Activated T-cell treated with anti-CD3 and anti-CD28 coated beads, Interleukin-2, amount 50 U/mL, for 24 hours (primary cell): ENCODE measurements around the gene TSKS.

Source experiments
- DNase-seq: peaks from one replicate; pipeline ENCODE4 v3.0.0-alpha.2; 2020
- H3K27ac Mint-ChIP-seq: 2 replicates; pipeline ENCODE4 v1.8.0; 2020; ENCODE audit warnings: mild to moderate bottlenecking, mixed read lengths
- H3K27me3 Mint-ChIP-seq: 2 replicates; pipeline ENCODE4 v1.8.0; 2020; ENCODE audit warnings: mixed read lengths
- H3K36me3 Mint-ChIP-seq: 2 replicates; pipeline ENCODE4 v1.8.0; 2020; ENCODE audit warnings: low read depth, mixed read lengths
- H3K4me1 Mint-ChIP-seq: 2 replicates; pipeline ENCODE4 v1.8.0; 2020; ENCODE audit warnings: low read depth, mixed read lengths
- H3K4me3 Mint-ChIP-seq: 2 replicates; pipeline ENCODE4 v1.8.0; 2020; ENCODE audit warnings: mild to moderate bottlenecking, moderate library complexity, mixed read lengths
- H3K9me3 Mint-ChIP-seq: 2 replicates; pipeline ENCODE4 v1.8.0; 2020; ENCODE audit warnings: mixed read lengths

Gene TSKS

GRCh38 chr19:49696865-49697264, 66.2 kb downstream of the TSKS start:
- no peaks in the 10 kb centered on the region for H3K36me3 Mint-ChIP-seq
- no peak for DNase-seq
- H3K9me3 Mint-ChIP-seq, result no peaks in the 10 kb centered on the region
- no peak overlapping the region for H3K4me3 Mint-ChIP-seq
- no peak overlapping the region for H3K27ac Mint-ChIP-seq
- no peaks in the 10 kb centered on the region for H3K4me1 Mint-ChIP-seq
- H3K27me3 Mint-ChIP-seq, result peaks cover 7% of the 10 kb centered on the region

GRCh38 chr19:49696115-49696514, 67.0 kb downstream of the TSKS start:
- Mint-ChIP-seq H3K27me3 (peaks cover 7% of the 10 kb centered on the region), H3K36me3 (no peaks in the 10 kb centered on the region), H3K9me3 (no peaks in the 10 kb centered on the region), H3K27ac (no peak overlapping the region), H3K4me3 (no peak overlapping the region), H3K4me1 (peaks cover 4% of the 10 kb centered on the region)
- DNase-seq, result no peak

GRCh38 chr19:49692147-49692506, 71.0 kb downstream of the TSKS start:
- Mint-ChIP-seq H3K27me3 (peaks cover 16% of the 10 kb centered on the region), H3K36me3 (peaks cover 31% of the 10 kb centered on the region), H3K4me3 (no peak overlapping the region), H3K9me3 (no peaks in the 10 kb centered on the region), H3K27ac (no peak overlapping the region), H3K4me1 (peaks cover 31% of the 10 kb centered on the region)
- DNase-seq, result no peak

GRCh38 chr19:49691243-49692146, 71.6 kb downstream of the TSKS start:
- Mint-ChIP-seq H3K27me3 (peaks cover 16% of the 10 kb centered on the region), H3K4me1 (peaks cover 33% of the 10 kb centered on the region), H3K27ac (peak overlapping the region; percentile 73), H3K9me3 (no peaks in the 10 kb centered on the region), H3K4me3 (peak overlapping the region; percentile 62), H3K36me3 (peaks cover 35% of the 10 kb centered on the region)
- DNase-seq, result peak; percentile 61

GRCh38 chr19:49690656-49691242, 72.4 kb downstream of the TSKS start, which contains the start of gene CPT1C:
Gene CPT1C (plus strand): TSS chr19:49691116. CDS start chr19:49692253, 1,137 bp downstream.
- H3K27me3 Mint-ChIP-seq, result peaks cover 16% of the 10 kb centered on the region
- peaks cover 40% of the 10 kb centered on the region for H3K36me3 Mint-ChIP-seq
- peak within 1 kb of the TSS; percentile 73 for H3K27ac Mint-ChIP-seq
- peak; percentile 74 for DNase-seq
- H3K9me3 Mint-ChIP-seq, result no peaks in the 10 kb centered on the region
- H3K4me3 Mint-ChIP-seq, result peak within 1 kb of the TSS; percentile 62
- peaks cover 33% of the 10 kb centered on the region for H3K4me1 Mint-ChIP-seq

- H3K9me3 Mint-ChIP-seq, result no peaks in the 10 kb centered on the region
- no peak for DNase-seq
- H3K27ac Mint-ChIP-seq, result peak overlapping the region; percentile 73
- peaks cover 16% of the 10 kb centered on the region for H3K27me3 Mint-ChIP-seq
- H3K4me1 Mint-ChIP-seq, result peaks cover 37% of the 10 kb centered on the region
- peak overlapping the region; percentile 62 for H3K4me3 Mint-ChIP-seq
- H3K36me3 Mint-ChIP-seq, result peaks cover 46% of the 10 kb centered on the region
Measured at GRCh38 chr19:49690079-49690655, 72.9 kb downstream of the TSKS start.
